HEK293T (cell line): ENCODE data around the gene HCN1.

Experiments
- CTBP1 ChIP-seq: fragments of 450-650 bp; IDR thresholded peaks from 2 replicates; pipeline ENCODE4 v1.6.1; 2016; ENCODE audit warnings: borderline replicate concordance
- ELF4 ChIP-seq: fragments of 450-650 bp; IDR thresholded peaks from 2 replicates; pipeline ENCODE4 v1.6.1; 2017; ENCODE audit warnings: antibody characterized with exemption
- PKNOX1 ChIP-seq: fragments of 450-650 bp; IDR thresholded peaks from 2 replicates; pipeline ENCODE4 v1.6.1; 2016

- TF ChIP-seq ELF4 (no peak), CTBP1 (no peak), PKNOX1 (no peak)
Observed at GRCh38 chr5:45279109-45279508, 417.1 kb downstream of the HCN1 start.
